A204.1 (cell line): Measurements from ENCODE around the gene SORCS2.

Experiments used
- FAIRE-seq: peaks from 2 replicates; lab custom pipeline; 2012; peaks lifted over from hg19 to GRCh38; lab: Jason Lieb, UNC

Gene SORCS2

DNA sequence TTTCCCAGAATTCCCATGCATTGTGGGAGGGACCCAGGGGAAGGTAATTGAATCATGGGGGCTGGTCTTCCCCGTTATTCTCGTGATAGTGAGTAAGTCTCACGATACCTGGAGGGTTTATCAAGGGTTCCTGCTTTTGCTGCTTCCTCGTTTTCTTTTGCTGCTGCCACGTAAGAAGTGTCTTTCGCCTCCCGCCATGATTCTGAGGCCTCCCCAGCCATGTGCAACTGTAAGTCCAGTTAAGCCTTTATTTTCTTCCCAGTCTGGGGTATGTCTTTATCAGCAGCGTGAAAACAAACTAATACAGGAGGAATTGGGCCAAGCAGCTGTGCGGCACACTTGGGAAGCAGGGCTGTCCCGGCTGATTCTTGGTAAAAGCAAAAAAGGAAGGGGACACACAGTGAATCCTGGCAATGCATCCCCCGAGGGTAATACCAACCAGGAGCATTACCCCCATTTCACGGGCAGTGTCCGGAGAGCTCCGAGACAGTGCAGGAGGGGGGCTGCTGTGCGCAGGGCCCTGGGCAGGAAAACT is 561.7 kb downstream of the SORCS2 start:
- FAIRE-seq = no peak

DNA sequence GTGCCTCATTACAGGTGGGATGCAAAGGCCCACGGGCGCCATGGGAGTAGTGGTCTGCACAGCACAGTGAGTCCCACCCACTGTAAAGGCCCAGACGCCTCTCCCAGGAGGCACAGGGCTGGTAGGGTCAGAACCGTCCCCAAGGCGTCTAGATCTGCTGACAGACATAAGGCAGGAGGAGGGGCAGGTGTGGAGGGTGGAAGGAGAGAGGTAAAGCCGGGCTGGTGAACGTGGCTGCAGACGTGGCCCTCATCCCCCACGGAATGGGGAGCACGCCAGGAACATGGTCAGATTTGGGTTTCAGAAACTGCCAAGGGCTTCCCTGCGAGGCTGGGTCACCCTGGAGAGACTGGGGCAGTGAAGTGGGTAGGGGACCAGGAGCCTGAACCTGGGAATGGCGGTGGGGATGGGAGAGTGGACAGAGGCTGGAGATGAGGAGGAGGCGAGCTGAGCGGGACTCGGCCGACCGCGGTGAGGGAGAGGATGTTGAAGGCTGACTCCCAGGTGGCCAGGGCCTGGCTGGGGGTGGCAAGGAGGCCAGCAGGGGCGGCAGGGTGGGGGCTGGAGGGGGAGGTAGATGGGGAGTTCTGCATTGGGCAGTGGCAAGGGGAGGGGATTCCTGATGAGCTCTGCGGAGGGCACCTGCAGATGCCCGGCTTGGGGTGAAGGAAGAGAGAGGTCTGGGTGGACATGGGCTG is 562.4 kb downstream of the SORCS2 start:
- no peak for FAIRE-seq

DNA sequence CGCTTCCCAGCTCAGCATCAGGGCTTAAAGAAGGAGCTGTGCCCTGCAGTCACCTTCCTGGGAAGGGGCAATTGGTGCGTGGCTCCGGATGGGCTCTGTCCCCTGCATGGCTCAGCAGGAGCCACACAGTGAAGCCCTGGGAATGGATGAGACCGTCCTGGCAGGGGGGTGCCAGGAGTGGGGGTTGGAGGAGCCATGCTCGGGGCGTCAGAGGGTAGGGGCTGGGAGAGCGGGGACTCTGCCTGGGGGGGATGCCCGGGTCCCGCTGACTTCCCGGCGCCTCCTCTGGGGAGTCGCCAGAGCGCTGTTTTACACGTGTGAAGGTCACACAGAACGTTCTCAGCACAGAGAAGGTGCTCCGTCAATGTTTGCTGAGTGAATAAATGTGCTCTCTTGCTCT is 563.2 kb downstream of the SORCS2 start:
- no peak for FAIRE-seq

DNA sequence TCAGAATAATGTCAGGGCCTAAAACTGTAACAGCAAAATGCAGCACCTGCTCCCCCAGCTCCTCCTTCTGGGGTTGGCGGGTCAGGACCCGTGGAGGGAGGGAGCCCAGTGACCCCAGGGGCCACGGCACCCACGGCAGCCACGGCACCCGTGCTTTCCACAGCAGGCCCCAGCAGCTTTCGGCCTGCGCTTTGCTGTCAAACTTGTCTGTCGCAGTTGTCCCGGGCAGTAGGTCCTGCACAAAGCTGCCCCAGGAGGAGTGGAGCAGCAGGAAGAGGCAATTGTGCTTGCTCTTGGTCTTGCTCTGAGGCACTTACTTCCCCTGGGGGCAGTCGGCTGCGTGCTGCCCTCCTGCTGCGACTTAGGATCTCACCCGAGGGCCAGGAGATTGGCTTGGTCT is 563.7 kb downstream of the SORCS2 start:
- FAIRE-seq = no peak

DNA sequence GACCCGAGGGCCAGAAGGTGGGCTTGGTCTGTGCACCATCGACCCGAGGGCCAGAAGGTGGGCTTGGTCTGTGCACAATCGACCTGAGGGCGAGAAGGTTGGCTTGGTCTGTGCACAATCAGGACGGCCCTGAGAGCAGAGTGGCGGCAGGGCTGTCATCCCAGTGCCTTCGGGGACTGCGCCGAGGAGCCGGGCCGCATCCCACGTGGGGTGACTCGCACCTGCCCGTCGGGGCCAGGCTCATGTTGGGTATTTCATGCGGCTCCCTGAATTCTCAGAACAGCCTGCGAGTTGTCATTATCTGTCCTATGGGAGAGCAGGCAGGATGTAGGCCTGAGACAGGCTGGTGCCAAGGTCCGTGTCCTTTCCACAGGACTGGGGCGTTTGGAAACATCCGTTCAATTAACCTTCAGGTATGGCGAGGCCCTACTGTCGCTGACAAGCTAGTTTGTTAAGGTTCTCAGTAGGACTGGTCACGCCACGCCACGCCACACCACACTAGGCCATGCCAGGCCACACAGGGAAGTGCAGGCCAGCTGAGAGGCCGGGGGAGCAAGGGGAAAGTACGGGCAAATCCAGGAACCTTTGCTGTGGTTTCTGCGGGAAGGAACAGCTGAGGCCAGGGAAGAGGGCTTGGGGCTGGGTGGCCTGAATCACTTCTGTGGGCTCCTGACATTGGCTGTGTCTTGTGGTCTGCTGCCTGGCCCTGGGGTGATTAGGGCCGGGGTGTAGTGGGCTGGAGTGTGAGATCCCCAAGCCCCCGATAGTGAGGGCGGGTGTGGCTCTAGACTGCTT is 564.4 kb downstream of the SORCS2 start:
- no peak for FAIRE-seq

DNA sequence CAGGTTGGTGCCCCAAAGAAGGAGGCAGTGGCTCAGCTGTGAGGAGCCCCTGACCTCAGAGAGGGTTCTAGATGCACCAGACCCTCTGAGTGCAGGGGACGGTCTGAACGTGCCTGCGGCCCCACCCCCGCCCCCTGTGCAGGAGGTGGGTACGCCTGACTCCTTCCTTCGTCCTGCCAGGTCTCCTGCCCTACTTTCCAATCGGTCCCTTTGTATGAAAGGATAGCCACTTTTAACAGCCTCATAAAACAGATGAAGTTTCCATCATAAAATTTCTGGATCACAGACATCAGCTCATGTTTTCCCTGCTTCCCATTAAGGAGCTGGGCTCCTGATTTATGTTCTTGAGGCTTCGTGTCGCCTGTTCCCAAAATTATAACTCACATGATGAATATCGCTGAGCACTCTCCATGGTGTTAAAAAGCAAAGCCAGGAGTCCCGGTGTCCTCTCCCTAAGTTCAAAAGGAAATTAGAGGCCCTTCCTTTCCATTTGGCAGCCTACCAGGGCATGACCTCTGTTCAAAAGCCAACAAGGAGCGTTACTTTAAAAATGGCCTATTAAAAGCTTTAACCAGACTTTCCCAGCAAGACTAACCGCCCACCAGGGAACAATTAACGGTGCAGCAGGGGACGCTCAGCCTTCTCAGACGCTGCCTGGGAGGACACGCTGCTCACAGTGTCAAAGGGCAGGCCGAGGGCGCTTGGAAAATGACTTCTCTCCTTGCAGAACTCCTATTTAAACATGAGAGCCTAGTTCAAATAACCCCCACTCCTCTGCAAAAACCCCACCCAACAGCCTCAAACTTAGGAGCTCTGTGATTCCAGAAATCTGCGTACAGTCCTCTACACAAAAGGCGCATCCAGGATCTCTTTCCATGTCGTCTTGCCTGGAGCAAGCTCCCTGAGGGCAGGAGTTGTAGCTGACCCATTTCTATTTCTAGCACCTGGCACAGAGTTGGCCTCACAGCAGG is 565.4 kb downstream of the SORCS2 start:
- no peak for FAIRE-seq

DNA sequence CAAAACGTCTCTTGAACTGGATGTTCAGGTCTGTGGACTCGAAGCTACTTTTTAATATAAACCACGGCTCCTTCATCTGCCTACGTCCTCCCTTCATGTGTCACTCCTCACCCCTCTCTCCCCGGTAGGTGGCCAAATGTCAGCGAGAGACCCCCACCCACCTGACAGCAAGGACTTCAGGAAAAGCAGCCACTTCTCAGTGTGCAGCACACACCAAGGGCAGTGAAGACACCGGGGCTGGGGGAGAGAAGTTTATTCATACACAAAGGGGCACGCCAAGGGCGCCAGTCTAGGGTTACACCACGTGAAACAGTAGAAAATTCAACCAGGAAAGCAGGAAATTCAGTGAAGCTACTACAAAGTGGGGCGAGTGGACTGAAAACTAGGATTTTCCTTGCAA is 566.1 kb downstream of the SORCS2 start:
- FAIRE-seq = no peak

DNA sequence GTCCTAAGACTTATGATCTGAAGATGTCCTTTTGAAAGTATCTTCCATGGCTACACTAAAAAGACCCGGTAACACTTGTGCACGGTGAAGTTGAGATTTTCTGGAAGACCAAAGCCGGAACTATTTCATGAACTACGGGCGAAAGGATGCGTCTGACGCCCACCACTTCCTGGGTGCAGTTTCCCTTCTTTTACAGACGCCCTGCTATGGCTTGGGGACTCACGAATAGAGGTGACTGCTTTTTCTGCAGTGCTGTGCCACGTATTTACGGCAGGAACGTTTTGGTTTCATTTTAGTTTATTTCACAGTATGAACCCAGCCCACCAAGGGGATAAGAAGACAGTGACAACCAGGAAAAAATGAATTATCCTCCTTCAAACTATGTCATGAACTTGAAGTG is 566.9 kb downstream of the SORCS2 start:
- FAIRE-seq = no peak

DNA sequence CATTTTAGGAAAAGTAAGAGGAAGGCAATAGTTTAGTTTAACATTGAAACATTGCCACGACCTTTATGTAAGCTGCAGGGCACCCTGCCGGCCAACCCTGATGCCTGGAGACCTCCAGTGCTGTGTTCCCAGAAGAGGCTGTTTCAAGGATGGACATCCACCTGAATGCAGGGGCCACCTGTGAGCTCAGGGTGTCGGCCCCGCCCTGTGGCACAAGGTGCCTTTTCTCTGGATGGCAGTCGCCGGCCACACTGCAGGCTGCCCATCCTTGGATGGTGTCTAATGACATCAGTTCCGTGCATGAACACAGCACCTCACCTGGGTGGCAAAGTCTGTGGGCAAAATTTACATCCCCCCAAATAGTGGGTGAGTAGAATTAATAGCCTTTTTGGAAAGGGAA is 567.3 kb downstream of the SORCS2 start:
- no peak for FAIRE-seq

DNA sequence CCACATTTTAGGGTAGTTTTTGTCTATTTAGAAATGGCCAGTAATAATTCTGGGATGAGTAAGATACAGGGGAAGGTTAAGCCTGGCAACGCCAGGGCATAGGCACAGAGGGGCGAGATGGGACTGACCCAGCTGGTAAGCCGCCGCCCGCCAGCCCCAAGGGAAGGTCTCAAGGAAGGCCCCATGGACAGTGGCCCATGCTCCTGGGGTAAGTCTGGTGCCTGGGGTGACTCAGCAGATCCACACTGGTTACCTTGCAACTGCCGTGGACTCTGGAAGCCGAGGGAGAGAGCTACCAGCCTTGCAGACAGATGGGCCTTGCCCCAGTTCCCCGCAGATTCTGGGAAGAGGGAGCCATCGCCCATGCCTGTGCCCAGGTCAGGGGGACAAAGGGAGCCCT is 567.9 kb downstream of the SORCS2 start:
- no peak for FAIRE-seq

DNA sequence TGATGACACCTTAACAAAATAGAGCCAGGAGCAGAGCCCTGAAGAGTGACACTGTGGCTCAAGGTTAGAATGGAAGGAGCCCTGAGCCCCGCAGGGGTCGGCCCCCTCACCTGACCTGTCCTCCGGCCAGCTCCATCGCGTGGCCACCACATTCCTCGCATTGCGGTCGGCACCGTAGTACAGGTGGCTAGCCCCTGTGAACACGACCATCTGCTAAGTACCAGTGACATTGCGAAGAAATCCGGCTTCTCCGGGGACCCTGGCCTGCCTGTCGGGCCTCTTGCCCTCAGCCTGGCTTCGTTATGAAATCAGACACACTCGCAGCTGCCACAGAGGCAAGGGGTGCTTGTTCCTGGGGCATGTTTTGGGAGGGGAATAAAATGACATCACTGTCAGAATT is 568.4 kb downstream of the SORCS2 start:
- FAIRE-seq = no peak

DNA sequence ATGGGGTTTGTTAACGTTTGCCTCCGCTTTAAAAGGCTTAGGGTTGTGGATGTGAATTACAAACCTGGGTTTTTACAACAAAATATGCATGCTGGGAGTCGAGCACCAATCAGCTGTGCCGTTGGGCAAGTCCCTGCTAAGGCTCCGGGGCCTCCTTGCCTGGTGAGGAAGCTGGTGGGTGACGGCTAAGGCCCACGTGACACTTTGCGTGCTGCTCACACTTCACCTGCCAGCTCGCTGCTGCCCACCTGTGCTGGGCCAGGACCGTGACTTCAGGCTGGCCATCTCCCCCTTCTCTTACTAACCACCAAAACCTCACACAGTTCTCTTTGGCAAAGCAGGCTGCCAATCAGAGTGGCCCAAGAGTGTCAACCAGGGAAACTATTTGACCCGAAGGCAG is 569.0 kb downstream of the SORCS2 start:
- FAIRE-seq = no peak

DNA sequence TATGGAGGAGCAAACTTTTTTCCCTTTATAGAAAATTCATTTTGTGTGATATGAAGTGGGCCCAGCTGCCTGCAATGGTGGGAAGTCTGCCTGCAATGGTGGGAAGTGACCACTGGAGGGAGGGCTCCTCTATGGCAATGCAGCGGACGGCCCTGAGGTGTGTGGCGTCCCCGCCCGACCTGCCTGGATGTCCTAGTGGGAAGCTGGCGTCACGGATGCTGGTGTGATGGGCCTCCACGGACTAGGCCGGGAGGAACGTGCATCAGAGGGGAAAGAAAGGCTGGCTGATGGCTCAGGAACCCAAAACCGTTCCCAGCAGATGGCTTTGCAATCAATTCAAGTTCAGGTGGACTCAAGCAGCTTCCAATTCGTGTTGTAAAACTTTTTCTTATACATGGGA is 569.4 kb downstream of the SORCS2 start:
- FAIRE-seq = no peak

DNA sequence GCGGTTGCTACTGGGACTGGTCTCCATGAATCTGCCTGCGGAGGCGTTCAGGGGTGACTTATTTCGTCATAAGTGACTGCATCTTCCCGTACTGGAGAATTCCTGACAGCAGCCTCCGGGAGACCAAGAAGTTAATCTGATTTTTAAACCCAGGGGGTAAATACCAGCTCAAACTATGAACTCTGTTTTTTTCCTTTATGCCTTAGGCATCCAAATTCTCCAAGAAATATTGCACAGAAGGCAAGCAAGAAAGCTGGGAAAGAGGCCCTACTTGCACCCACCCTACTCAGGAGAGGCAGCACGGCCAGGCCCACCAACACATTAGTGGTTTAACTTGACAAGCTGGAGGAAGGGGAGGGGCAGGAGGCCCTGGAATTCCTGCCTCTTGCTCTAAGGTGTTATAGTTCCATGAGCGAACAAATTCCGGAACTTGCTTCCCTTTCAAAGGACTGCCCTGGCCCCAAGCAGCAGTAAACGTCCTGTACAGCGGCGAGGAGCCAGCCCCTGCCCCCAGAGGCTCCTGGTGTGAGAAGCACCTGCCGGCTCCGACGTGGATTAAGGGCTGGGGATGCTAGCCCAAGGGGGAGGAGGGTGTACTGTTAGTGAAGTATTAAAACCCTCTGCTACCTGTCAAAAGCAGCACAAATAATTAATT is 570.2 kb downstream of the SORCS2 start:
- FAIRE-seq = no peak

DNA sequence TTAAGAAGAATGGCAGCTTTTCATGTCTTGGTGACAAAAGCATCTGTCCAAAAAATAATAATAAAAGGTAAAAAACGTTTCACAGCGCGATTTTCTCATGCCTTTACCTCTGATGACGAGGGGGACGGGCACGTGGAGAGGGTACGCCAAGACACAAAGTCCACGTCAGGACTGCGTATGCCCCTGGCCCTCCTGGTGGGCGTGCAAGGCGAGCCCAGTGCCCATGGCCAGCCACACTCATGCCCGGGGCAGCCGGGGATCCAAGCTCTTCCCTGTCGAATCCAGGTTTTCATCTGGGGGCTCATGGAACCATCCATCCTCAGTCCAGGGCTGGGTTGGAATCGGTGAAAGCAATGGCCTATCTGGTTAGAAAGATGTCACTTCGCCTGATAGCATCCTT is 570.8 kb downstream of the SORCS2 start:
- no peak for FAIRE-seq

DNA sequence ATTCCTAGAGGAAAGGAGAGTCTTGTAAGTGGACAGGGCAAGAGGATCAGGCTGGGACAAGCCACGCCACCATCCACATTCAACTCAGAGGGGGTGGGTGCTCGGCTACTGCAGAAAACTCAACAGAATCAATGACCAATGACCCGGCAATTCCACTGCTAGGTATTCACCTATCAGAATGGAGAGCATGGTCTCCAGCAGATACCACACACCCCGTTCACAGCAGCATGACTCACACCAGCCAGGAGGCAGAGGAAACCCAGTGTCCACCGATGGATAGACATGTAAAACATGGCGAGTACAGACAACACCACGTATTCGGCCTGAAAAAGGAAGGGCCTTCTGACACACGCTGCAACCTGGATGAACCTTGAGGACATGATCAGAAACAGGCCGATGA is 571.5 kb downstream of the SORCS2 start:
- no peak for FAIRE-seq

DNA sequence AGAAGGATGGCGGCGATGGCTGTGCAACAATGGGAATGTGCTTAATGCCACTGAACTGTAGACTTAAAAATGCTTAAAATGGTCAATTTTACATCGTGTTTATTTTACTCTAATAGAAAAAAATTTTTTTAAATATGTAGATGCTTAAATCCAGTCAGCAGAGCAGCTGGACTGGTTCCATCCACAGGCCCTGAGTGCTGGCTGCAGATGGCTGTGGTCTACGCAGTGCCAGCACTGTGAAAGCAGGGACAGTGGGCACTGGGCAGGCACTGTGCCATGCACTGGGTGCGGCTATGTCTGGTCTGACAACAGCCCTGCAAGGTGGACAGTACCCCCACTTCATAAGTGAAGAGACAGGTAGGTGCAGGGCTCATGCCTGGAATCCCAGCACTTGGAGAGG is 572.1 kb downstream of the SORCS2 start:
- FAIRE-seq = no peak

DNA sequence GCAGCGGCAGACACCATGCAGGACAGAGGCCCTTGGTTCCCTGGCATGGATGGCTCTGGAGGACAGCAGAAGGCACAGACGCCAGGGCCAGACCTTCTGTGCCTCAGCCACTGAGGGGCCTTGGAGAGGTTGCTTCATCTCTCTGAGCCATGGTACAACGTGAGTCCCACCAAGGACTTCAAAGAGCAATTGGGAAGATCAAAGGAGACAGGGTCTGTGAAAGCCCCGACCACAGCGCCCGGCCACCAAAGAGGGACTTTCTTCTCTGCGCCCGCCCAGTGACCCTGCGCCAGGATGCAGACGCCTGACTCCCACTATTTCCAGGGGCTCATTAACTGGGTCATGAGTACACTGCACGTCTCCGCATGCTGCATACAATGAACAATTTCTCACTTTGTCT is 573.3 kb downstream of the SORCS2 start:
- FAIRE-seq = no peak

DNA sequence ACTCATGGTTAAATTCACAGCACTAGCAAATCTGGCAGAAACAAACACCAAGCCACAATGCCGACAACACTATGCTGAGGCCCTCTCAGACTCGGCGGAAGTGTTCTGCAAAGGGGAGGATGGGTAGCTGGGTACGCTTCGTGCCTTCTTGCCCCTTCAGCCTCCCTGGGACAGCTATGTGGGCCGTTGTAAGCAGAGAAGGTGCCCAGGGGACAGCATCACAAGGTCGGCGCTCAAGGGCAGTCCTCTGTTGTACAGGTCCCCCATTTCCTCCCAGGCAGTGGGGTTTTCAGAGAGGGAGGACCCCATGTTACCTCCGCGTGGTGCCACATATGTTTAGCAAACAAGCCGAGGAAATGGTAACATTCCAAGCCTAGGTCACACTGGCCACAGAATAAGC is 573.7 kb downstream of the SORCS2 start:
- FAIRE-seq = no peak

DNA sequence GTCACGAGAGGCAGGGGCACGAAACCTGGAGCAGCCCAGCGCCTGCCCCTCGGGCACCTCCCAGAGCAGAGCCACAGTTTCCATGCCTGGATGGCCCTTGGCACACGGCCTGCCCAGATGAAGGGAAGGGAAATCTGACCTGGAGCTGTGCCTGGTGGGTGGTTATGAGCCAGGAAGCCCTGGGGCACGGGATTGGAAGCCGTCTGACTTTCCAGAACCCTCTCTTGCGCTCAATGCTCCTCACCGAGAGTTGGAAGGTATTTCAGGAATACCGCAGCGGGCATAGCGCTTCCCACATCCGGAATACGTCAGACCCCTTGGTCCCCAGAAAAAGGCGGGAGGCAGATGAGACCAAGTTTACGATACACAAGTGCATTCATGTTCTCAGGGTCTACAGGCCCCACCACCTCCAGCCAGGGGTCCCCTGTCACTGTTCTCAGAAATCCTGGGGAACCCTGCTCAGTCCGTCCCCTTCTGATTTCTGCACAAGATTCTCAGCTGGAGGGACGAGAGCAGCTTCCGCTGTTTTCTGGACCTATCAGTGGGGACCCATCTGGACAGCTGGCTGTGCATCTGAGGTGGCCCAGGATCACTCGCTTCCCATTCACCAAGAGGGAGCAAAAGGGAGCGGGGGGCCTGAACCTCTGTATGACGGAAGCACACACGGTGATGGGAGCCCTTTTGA is 574.5 kb downstream of the SORCS2 start:
- no peak for FAIRE-seq

DNA sequence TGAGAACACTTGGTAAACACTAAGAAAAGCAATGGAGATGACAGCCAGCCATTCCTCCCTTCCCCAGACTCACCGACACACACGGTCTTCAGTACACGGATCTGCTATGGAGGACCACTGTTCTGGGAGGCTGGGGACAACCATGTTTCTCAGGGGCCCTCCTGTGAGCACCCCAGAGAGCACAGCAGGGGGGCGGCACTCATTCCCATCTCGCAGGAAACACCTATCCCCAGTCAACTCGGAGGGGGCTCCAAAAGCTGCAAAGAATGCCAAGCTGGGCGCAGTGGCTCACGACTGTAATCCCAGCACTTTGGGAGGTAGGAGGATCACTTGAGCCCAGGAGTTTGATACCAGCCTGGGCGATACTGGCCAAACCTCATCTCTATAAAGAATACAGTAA is 575.2 kb downstream of the SORCS2 start:
- FAIRE-seq = no peak

DNA sequence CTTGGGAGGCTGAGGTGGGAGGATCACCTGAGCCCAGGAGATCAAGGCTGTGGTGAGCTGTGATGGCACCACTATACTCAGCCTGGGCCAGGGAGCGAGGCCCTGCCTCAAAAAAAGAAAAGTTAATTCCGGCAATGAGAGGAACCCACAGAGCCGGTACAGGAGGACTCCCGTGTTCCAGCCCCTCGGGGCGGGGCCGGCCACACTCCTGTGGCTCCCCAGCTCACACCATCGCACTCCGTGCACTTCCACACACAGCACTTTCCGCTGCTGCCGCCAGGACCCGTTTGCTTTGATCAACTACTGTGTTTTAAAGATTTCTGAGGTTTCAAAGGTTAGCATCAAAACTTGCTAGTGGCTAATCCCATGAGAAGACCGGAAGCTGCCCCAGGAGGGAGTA is 575.6 kb downstream of the SORCS2 start:
- FAIRE-seq = no peak
